GM21576 (cell line): ENCODE measurements around the gene IGSF3.
"Not testable (repeated sequence)": the region's sequence is repeated elsewhere in the genome, so short reads cannot be mapped to it uniquely, and the experiment has no call there.

Experiments used
- ATAC-seq: cut with Tn5 transposase; IDR thresholded peaks from one replicate; pipeline ENCODE4 v1.9.1; 2021; ENCODE audit warnings: mild to moderate bottlenecking, moderate library complexity; ENCODE audit not compliant: unreplicated experiment

The IGSF3 gene

DNA sequence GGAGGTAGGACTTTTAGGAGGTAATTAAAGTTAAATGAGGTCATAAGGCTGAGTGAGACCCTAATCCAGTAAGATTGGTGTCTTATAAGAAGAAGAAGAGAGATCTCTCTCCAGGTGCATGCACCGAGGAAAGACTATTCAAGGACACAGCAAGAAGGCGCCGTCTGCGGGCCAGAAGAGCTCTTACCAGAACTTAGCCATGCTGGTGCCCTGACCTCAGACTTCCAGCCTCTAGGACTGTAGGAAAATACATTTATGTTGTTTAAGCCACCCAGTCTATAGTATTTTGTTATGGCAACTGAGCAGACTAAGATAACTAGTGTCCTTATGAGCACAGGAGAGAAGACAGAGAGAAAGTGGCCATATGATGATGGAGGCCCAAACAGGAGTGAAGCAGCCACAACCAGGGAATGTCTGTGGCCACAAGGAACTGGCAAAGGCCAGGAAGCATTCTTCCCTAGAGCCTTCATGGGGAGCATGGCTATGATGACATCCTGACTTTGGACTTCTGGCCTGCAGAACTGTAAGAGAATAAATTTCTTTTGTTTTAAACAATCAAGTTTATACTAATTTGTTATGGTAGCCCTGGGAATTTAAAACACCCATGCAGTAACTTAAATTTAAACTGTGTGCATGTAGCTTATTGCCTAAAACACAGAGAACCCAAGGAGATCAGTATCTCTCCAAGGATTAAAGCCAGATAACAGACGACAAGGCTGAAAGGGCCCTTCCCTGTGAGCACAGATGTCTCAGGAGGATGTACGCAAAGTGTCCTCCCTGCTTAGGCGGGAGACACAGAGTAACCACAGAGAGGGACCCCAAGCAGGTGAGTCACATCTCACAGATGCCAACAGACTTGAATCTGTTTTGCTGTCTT is 86.8 kb downstream of the IGSF3 start:
- no peak for ATAC-seq

DNA sequence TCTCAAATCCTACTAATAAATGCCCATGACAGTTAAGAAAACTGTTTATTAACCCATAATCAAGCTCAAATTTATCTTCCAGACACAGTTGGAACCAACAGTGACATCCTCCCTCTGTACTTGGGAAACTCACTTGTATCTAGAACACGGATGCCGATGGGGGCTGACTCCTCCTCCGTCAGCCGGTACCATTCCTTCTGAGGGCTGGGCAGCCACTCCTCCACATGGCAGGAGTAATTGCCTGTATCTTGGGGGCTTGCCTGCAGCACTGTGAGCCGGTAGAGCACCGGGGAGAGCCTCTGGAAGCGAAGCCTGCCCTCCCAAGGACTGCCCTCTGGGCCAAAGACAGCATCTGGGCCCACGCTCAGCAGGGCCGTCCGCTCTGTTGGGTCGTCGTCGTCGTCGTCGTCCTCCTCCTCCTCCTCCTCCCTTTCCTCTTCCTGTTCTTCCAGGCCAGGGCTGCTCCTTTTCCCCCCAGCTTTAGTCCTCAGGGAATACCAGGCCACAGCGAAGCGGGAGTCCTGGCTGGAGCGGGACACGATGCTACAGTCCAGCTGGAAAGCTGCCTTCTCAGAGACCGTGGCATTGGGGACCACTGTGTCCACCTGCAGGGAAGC is 88.2 kb downstream of the IGSF3 start:
- ATAC-seq, result no peak

GRCh38 chr1:116578581-116578980 is 89.0 kb downstream of the IGSF3 start:
- no peak for ATAC-seq

DNA sequence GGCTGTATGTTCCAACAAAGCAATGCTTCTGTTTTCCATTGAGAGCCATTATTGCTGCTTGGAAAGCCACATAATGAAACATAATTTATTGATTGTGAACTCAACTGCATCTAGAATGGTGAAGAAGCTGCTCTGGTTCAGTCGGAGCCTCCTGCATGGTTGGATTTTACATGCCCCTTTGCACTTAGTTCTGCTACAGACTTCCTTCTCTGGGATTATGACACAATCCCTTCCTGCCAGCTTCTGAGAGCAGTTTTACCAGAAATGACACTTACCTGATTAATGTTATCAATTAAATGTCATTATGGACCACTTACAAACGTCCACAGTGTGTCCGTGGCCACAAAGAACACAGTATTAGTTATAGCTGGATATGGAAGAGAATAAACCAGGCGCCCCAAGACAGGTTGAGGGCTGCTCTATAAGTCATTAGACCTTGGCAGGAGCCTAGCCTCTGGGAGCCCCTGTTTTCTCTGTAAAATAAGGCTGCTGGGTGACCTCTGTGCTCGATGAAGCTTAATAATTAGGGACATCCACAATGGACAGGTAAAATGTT is 89.7 kb downstream of the IGSF3 start:
- no peak for ATAC-seq

DNA sequence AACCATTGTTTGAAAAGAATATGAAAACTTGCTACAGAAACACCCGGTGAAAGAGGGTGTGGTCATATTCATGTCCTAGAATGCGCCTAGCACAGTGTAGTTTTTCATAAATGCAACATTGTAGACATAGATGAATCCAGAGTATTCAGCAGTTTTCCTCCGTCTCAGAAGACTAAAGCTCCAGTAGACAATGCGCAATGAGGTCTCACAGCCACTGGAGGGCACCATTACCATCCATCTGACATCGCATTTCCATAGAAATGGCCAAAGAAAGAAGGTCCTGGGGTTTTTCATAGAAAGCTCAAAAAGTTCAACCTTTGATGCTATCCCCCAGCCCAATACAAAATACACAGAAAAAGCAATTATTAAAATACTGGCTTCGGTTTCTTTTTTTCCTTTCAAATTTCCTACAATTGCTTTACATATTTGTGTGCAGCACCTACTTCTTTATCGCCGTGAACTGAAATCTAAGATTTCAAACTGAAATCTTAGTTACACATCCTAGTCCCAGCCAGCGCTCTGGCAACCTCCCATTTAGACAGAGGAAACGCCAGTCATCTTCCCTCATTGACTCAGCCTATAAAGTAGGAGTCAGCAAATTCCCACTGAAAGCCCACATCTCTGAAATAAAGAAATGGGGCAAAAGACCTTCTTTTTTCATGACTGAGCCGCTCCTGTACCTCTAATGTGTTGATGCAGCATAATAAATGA is 92.8 kb downstream of the IGSF3 start:
- ATAC-seq, result no peak

DNA sequence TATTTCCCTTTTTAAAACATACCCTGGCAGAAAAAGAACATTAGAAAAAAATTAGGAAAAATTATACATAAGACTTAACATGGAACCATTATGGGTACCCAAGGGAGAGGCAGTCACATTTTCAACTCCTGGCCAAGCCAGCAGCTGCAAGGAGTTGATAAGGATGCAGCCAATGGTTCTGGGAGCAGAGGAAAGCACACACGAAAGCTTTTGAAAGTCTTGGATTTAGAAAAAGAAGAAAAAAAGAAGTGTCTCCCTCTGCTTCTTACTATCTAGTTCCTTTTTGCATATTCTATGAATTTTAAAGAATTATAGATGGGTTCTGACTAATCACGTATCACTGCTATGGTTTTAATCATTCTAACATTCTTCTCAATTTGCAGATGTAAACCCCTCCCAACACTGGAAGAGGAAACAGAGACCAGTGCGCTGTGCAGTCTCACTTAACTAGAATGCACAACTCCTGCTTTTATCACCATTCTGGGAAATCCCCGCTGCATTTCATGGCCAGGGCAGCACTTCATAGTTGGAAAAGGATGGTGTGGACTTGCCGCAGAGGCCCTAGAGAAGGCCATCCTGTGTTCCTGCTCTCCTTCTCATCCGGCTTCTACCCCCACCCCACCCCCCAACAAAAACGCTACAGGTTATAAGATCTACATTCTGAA is 94.0 kb downstream of the IGSF3 start:
- ATAC-seq, result no peak

GRCh38 chr1:116572771-116573430 is 94.6 kb downstream of the IGSF3 start:
- no peak for ATAC-seq

DNA sequence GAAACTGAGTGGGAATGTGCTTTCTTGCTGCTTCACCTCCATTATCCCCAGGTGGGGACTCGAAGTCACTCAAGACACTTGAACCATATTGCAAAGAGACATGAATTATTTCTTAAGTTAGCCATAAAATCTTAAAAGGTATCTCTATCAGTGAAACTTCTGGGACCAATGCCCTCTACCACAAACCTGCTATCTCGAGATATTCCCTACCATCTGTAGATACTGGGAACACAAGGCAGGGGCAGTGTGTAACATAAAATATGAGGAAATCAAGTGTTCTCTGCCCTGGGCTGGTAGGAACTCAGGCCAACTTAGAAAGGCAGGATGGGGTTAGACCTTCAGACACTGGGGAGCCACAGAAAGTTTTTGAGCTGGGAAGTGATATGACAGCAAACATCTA is 95.4 kb downstream of the IGSF3 start:
- no peak for ATAC-seq

DNA sequence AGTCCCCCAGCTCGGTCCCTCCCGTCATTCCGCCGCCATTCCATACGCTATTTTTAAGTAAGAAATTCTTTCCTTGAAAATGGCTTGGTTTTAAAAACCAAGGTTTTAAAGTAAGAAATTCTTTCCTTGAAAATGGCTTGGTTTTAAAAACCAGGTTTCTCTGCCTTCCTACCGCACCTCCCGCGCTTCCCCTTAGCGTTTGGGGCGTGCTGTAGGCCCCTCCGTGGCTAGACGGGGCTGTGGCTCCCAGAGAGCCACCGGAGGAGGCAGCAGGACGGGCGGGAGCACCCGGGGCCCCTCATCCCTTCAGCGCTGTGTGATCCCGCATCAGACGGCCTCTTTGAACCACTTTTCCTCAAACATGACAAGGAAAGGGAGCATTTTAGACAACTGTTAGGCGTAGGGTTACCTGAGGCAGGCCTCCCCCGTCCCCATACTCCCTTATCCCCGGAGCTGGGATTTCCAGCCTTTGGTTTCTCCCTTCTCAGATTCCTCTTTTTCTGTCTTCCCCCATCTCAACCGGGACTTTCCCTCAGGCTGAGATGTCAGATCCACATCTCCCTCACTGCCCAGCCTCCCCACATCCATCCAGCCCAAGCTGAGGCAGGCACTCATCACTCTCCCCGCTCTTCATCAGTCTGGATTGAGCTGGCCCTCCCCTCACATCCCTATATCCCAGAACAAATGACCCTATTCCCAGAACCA is 96.2 kb downstream of the IGSF3 start:
- no peak for ATAC-seq

- peak; percentile 48 for ATAC-seq
These were observed 96.9 kb downstream of the IGSF3 start, which contains the start of gene CD58 for GRCh38 chr1:116570358-116571214. TSS of gene CD58 (minus strand) at chr1:116571026. CDS start at chr1:116570972, 54 bp downstream.

DNA sequence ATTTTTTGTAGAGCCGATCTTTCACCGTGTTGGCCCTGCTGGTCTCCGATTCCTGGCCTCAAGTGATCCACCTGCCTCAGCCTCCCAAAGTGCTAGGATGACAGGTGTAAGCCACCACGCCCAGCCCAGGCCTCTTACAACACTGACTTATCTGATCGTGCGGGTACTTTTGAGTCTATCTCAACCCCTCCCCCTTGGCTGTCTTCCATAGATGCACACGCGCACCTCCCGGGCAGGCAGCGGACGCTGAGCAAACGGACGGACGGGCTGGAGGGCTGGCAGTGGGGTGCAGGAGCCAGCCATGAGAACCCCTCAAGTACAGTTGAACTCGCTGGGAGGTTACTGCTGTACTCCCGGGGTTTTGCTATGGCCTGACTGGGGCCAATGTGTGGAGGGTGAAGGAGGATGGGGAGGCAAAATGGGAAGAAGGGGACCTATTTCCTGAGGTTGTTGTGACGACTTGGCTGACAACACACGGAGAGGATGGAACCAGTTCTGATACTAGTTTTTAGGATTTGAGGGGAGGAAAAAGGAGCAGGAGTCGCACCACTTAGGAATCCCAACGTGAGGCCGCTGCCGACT is 97.7 kb downstream of the IGSF3 start:
- ATAC-seq, result peak; percentile 28

DNA sequence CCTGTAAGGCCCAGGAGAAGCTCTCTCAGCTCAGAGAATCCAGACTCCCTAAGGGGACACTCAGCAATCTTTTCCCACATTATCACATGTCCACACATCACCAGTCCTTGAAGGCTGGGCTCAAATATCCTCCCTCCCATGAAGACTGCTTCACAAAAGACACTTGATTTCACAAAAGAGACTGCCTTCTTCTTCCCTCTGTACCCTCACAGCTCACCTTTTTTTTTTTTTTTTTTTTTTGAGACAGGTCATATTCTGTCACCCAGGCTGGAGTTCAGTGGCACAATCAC is 98.2 kb downstream of the IGSF3 start:
- ATAC-seq, result no peak

- ATAC-seq, result no peak
These were observed 98.7 kb downstream of the IGSF3 start for GRCh38 chr1:116568662-116569380.

- ATAC-seq, result no peak
These were observed 99.5 kb downstream of the IGSF3 start for GRCh38 chr1:116567790-116568661.

GRCh38 chr1:116565222-116565621 is 102.3 kb downstream of the IGSF3 start:
- ATAC-seq, result no peak

GRCh38 chr1:116564426-116564825 is 103.1 kb downstream of the IGSF3 start:
- ATAC-seq, result no peak

DNA sequence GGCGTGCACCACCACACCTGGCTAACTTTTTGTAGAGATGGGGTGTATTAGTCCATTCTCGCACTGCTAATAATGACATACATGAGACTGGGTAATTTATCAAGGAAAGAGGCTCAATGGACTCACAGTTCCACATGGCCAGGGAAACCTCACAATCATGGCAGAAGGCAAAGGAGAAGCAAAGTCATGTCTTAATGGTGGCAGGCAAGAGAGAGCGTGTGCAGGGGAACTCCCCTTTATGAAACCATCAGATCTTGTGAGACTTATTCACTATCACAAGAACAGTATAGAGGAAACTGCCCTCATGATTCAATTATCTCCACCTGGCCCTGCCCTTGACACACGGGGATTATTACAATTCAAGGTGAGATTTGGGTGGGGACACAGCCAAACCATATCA is 105.1 kb downstream of the IGSF3 start:
- not testable (repeated sequence) for ATAC-seq
